SK-N-SH treated with all-trans-retinoic acid at 6 μM for 48 hours (cell line): Measurements from ENCODE around the gene C11orf68.

Experiments
- ESRRG ChIP-seq: fragments of 250-450 bp; sonication (Bioruptor Pico); IDR thresholded peaks from 2 replicates; pipeline ENCODE4 v1.6.1; 2021; ENCODE audit warnings: mild to moderate bottlenecking
- GLIS3 ChIP-seq: fragments of 250-450 bp; sonication (Bioruptor Pico); IDR thresholded peaks from 2 replicates; pipeline ENCODE4 v1.5.0; 2020; ENCODE audit warnings: mild to moderate bottlenecking, moderate library complexity
- ISL1 ChIP-seq: fragments of 250-450 bp; sonication (Bioruptor Pico); IDR thresholded peaks from 2 replicates; pipeline ENCODE4 v2.1.2; 2022; ENCODE audit warnings: mild to moderate bottlenecking, moderate library complexity
- RARB ChIP-seq: fragments of 250-450 bp; sonication (Bioruptor Pico); IDR thresholded peaks from 2 replicates; pipeline ENCODE4 v1.8.0; 2021; ENCODE audit warnings: mild to moderate bottlenecking, moderate library complexity
- ZC3H10 ChIP-seq: fragments of 250-450 bp; sonication (Bioruptor Pico); IDR thresholded peaks from 2 replicates; pipeline ENCODE4 v1.5.1; 2021; ENCODE audit warnings: mild to moderate bottlenecking, moderate library complexity
- TF ChIP-seq, protein P1 (sequence below): fragments of 250-450 bp; sonication (Bioruptor Pico); IDR thresholded peaks from 2 replicates; pipeline ENCODE4 v1.5.1; 2020; ENCODE audit warnings: low read depth, mild to moderate bottlenecking, moderate library complexity
- TF ChIP-seq, protein P2 (sequence below): fragments of 250-450 bp; sonication (Bioruptor Pico); IDR thresholded peaks from 2 replicates; pipeline ENCODE4 v1.8.0; 2020; ENCODE audit warnings: mild to moderate bottlenecking, moderate library complexity, borderline replicate concordance

DNA sequence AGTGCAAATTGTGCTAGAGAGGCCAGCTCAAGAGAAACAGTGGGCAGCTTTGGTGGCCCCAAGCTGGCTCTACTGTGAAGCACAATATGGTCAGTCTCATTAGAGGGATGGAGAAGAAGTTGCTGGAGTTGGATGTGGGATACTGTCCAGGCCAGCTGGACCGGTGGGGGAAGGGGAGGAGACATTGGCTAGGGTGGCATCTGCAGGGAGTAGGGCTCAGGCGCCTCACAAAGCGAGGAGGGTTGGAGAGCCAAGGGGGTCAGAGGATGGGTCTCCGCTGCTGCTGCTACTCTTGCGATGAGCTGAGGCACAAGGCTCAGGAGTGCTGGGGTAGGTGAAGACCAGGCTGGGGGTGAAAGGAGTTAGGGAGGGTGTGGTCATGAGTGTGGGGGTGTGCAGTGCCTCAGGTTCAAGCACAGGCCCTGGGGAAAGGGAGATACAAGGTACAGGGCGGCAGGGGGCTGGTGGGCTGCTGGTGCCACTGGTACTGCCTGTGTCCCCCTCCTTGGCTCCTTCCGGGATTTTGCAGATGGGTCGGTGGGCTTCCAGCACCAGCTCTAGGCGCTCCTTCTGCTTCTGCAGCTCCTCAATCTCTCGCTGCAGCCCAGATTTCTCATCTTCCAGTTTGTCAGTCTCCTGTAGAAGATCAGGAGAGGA is 26.1 kb downstream of the C11orf68 start:
- TF ChIP-seq, protein P1, sequence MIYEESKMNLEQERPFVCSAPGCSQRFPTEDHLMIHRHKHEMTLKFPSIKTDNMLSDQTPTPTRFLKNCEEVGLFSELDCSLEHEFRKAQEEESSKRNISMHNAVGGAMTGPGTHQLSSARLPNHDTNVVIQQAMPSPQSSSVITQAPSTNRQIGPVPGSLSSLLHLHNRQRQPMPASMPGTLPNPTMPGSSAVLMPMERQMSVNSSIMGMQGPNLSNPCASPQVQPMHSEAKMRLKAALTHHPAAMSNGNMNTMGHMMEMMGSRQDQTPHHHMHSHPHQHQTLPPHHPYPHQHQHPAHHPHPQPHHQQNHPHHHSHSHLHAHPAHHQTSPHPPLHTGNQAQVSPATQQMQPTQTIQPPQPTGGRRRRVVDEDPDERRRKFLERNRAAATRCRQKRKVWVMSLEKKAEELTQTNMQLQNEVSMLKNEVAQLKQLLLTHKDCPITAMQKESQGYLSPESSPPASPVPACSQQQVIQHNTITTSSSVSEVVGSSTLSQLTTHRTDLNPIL (CRISPR knock-in tag) = no peak
- TF ChIP-seq ESRRG (CRISPR knock-in tag) = no peak
- TF ChIP-seq ZC3H10 = no peak
- TF ChIP-seq GLIS3 (CRISPR knock-in tag) = no peak
- TF ChIP-seq, protein P2, sequence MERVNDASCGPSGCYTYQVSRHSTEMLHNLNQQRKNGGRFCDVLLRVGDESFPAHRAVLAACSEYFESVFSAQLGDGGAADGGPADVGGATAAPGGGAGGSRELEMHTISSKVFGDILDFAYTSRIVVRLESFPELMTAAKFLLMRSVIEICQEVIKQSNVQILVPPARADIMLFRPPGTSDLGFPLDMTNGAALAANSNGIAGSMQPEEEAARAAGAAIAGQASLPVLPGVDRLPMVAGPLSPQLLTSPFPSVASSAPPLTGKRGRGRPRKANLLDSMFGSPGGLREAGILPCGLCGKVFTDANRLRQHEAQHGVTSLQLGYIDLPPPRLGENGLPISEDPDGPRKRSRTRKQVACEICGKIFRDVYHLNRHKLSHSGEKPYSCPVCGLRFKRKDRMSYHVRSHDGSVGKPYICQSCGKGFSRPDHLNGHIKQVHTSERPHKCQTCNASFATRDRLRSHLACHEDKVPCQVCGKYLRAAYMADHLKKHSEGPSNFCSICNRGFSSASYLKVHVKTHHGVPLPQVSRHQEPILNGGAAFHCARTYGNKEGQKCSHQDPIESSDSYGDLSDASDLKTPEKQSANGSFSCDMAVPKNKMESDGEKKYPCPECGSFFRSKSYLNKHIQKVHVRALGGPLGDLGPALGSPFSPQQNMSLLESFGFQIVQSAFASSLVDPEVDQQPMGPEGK = no peak
- TF ChIP-seq RARB (CRISPR knock-in tag) = no peak
- no peak for TF ChIP-seq ISL1 (CRISPR knock-in tag)
